HepG2 (cell line): ENCODE results near the gene CRKL. TPM values are rescaled to one million over a fixed set of nuclear protein-coding genes. Genes with fewer than 3 reads are reported as not detected.

ENCODE experiments used
- AFF4 ChIP-seq: sonication (generic); formaldehyde crosslinking; IDR thresholded peaks from 2 replicates; pipeline ENCODE4 v1.4.0; 2020; ENCODE audit warnings: missing genetic modification reagents
- ATF1 ChIP-seq: IDR thresholded peaks from 2 replicates; pipeline ENCODE4 v1.6.1; 2016; ENCODE audit warnings: mild to moderate bottlenecking, control low read depth
- FOXJ3 ChIP-seq: sonication (generic); formaldehyde crosslinking; IDR thresholded peaks from 2 replicates; pipeline ENCODE4 v1.4.0; 2020; ENCODE audit warnings: missing genetic modification reagents, mild to moderate bottlenecking, borderline replicate concordance
- FOXP4 ChIP-seq: sonication (generic); formaldehyde crosslinking; IDR thresholded peaks from 2 replicates; pipeline ENCODE4 v1.4.0; 2020; ENCODE audit warnings: missing genetic modification reagents
- KDM4B ChIP-seq: sonication (generic); formaldehyde crosslinking; IDR thresholded peaks from 2 replicates; pipeline ENCODE4 v1.4.0; 2020; ENCODE audit warnings: missing genetic modification reagents
- MLXIP ChIP-seq: sonication (generic); formaldehyde crosslinking; IDR thresholded peaks from 2 replicates; pipeline ENCODE4 v1.9.0; 2021; ENCODE audit warnings: missing genetic modification reagents, borderline replicate concordance
- REL ChIP-seq: sonication (generic); formaldehyde crosslinking; conservative IDR thresholded peaks from 2 replicates; pipeline ENCODE4 v1.8.0; 2022; ENCODE audit warnings: mild to moderate bottlenecking, missing genetic modification reagents, moderate library complexity
- RNF2 ChIP-seq: fragments of 450-650 bp; conservative IDR thresholded peaks from 2 replicates; pipeline ENCODE4 v1.6.1; 2016; ENCODE audit warnings: low read depth
- SALL1 ChIP-seq: sonication (generic); formaldehyde crosslinking; IDR thresholded peaks from 2 replicates; pipeline ENCODE4 v1.8.0; 2022; ENCODE audit warnings: mild to moderate bottlenecking, missing genetic modification reagents
- ZC3H13 ChIP-seq: sonication (generic); formaldehyde crosslinking; IDR thresholded peaks from 2 replicates; pipeline ENCODE4 v1.8.1; 2023; ENCODE audit warnings: mild to moderate bottlenecking, missing genetic modification reagents, moderate library complexity
- ZNF260 ChIP-seq: sonication (generic); formaldehyde crosslinking; IDR thresholded peaks from 2 replicates; pipeline ENCODE4 v1.4.0; 2020; ENCODE audit warnings: missing genetic modification reagents, low read depth, mild to moderate bottlenecking, borderline replicate concordance
- ZNF512 ChIP-seq: sonication (generic); formaldehyde crosslinking; IDR thresholded peaks from 2 replicates; pipeline ENCODE4 v1.4.0; 2020; ENCODE audit warnings: mild to moderate bottlenecking, missing genetic modification reagents
- ZNF629 ChIP-seq: sonication (generic); formaldehyde crosslinking; conservative IDR thresholded peaks from 2 replicates; pipeline ENCODE4 v1.5.0; 2020; ENCODE audit warnings: missing genetic modification reagents
- polyA plus RNA-seq, 8 experiments: library from polyadenylated mRNA; depleted of rRNA in 3 of 8; stranded (reverse) in 7 of 8; unstranded in 1 of 8; fragments of >200 nt; fragmentation: Illumina TruSeq in 4 of 8; extraction: Trizol in 4 of 8; gene quantifications; 2 replicates each; pipeline versions ENCODE4 v1.2.1 to v1.2.3, GENCODE V29; 2011 to 2016; ENCODE audit warnings: low read depth in 4 of 8, missing spikeins in 1 of 8, mixed read lengths in 1 of 8; ENCODE audit not compliant: insufficient read depth in 1 of 8
- total RNA-seq, 5 experiments: library from RNA; depleted of rRNA; stranded (reverse); fragments of >200 nt; fragmentation: Illumina TruSeq; extraction: Trizol; gene quantifications; 2 replicates each; pipeline ENCODE4 v1.2.3, GENCODE V29; 2016; ENCODE audit warnings: low read depth in 1 of 5

Gene CRKL
- total and polyA plus RNA-seq, 2 of the 13 experiments (the other 11 are each of a cell fraction or from before 2014, with no cell fraction given): 37.4 to 60.6 TPM

GRCh38 chr22:20999350-21000206 is 82.4 kb downstream of the CRKL start (continued):
- TF ChIP-seq ZNF512 (CRISPR knock-in tag): no peak
- TF ChIP-seq AFF4 (CRISPR knock-in tag): no peak
- no peak for TF ChIP-seq ZNF260
- TF ChIP-seq ZC3H13 (CRISPR knock-in tag): 0 out of 2 replicates have a peak, but pooled peaks have one; percentile 44
- TF ChIP-seq ZNF629 (CRISPR knock-in tag): no peak
- no peak for TF ChIP-seq MLXIP (CRISPR knock-in tag)
- no peak for TF ChIP-seq RNF2
- no peak for TF ChIP-seq ATF1
- TF ChIP-seq SALL1: no peak
- no peak for TF ChIP-seq FOXJ3 (CRISPR knock-in tag)
- TF ChIP-seq FOXP4 (CRISPR knock-in tag): no peak
- no peak for TF ChIP-seq REL (CRISPR knock-in tag)
- TF ChIP-seq KDM4B (CRISPR knock-in tag): no peak
